CD4-positive, alpha-beta memory T cell (primary cell): ENCODE results near the gene TMEM184C. TPM values are rescaled to one million over a fixed set of nuclear protein-coding genes. Genes with fewer than 3 reads are reported as not detected.

Source experiments
- CTCF ChIA-PET: fragments of 350-600 bp; sonication (Branson Sonifier 250); formaldehyde crosslinking; loops from one replicate; lab custom pipeline; 2021; ENCODE audit warnings: inconsistent platforms; ENCODE audit not compliant: partially characterized antibody; lab: Charles Lee
- POLR2A ChIA-PET: fragments of 350-600 bp; sonication (Branson Sonifier 250); formaldehyde crosslinking; loops from one replicate; lab custom pipeline; 2021; ENCODE audit not compliant: partially characterized antibody; lab: Charles Lee
- DNase-seq, 5 donors: peaks; one replicate each; pipeline versions ENCODE4 v3.0.0 to v3.0.0-alpha.2; 2020 to 2022; ENCODE audit warnings: mixed read lengths in 1 of 5
- H3K27ac ChIP-seq: one replicate; pipeline ENCODE4 v1.7.0; 2013; ENCODE audit warnings: low read depth, low read length
- H3K27me3 ChIP-seq: 2 replicates; pipeline ENCODE4 v1.7.0; 2013; ENCODE audit warnings: mild to moderate bottlenecking, low read length, moderate library complexity; ENCODE audit not compliant: insufficient read depth
- H3K36me3 ChIP-seq: 2 replicates; pipeline ENCODE4 v1.7.0; 2013; ENCODE audit warnings: mild to moderate bottlenecking, low read length, moderate library complexity; ENCODE audit not compliant: insufficient read depth
- H3K4me1 ChIP-seq: 2 replicates; pipeline ENCODE4 v1.7.0; 2013; ENCODE audit warnings: mild to moderate bottlenecking, low read length, moderate library complexity; ENCODE audit not compliant: insufficient read depth
- H3K4me3 ChIP-seq, 2 donors: one replicate each; pipeline ENCODE4 v1.7.0; 2013; ENCODE audit warnings: low read length in 2 of 2, mild to moderate bottlenecking in 1 of 2
- H3K9me3 ChIP-seq, 2 donors: one replicate each; pipeline ENCODE4 v1.7.0; 2013; ENCODE audit warnings: low read length in 2 of 2, control low read depth in 1 of 2; ENCODE audit not compliant: control insufficient read depth in 1 of 2
- H3K27ac Mint-ChIP-seq, 7 donors: one replicate each; pipeline ENCODE4 v1.8.0; 2020 to 2021; ENCODE audit warnings: mixed read lengths in 7 of 7, mild to moderate bottlenecking in 6 of 7, inconsistent platforms in 3 of 7, moderate library complexity in 3 of 7
- H3K27me3 Mint-ChIP-seq, 2 donors: one replicate each; pipeline ENCODE4 v1.8.0; 2020 to 2021; ENCODE audit warnings: mixed read lengths in 2 of 2
- H3K36me3 Mint-ChIP-seq, 2 donors: one replicate each; pipeline ENCODE4 v1.8.0; 2020 to 2021; ENCODE audit warnings: mixed read lengths in 2 of 2, inconsistent platforms in 1 of 2, mild to moderate bottlenecking in 1 of 2
- H3K4me1 Mint-ChIP-seq, 4 donors: one replicate each; pipeline ENCODE4 v1.8.0; 2020 to 2021; ENCODE audit warnings: mixed read lengths in 4 of 4, mild to moderate bottlenecking in 1 of 4
- H3K4me3 Mint-ChIP-seq, 8 donors: one replicate each; pipeline ENCODE4 v1.8.0; 2020 to 2021; ENCODE audit warnings: mixed read lengths in 8 of 8, mild to moderate bottlenecking in 7 of 8, moderate library complexity in 6 of 8, inconsistent platforms in 3 of 8
- H3K9me3 Mint-ChIP-seq, 8 donors: one replicate each; pipeline ENCODE4 v1.8.0; 2020 to 2021; ENCODE audit warnings: mixed read lengths in 8 of 8, mild to moderate bottlenecking in 5 of 8, inconsistent platforms in 3 of 8, moderate library complexity in 1 of 8
- intact Hi-C: fragments of 100-400 bp; cut with micrococcal nuclease; formaldehyde crosslinking; loops from one replicate; pipeline ENCODE4 v1.15.1; 2023
- polyA plus RNA-seq, 2 donors: library from polyadenylated mRNA; unstranded; fragments of 300-500 nt; fragmentation: Illumina TruSeq; gene quantifications; one replicate each; pipeline ENCODE4 v1.2.3, GENCODE V29; 2021
- total RNA-seq, 2 experiments: library from RNA; stranded (reverse); gene quantifications; one replicate each; pipeline ENCODE4 v1.2.3, GENCODE V29; 2021

The TMEM184C gene
- total and polyA plus RNA-seq, 4 experiments from 2014 or later: 13.7 to 31.5 (median 28.2) TPM

DNA sequence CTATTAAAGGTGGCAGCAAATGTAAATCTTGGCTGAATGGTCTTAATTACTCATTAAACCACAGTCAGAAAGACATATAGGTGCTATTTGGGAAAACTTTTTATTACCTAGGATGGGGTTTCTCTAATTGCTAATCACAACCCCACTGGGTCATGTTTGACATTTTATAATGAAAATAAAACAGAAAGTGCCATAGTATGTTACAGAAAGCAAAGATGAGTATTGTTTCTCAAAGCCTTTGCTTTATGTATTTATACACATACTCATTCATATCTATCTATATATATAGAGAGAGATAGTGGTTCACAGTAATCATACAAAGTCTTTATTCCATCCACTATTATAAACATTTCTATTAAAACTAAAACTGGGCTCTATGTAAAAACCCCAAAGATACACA lies 18.2 kb downstream of the TMEM184C start:
- peaks cover 0 to 3% (median 0%) of the 10 kb centered on the region in 8 donors for H3K9me3 Mint-ChIP-seq
- intact Hi-C loops: no loop called here
- no peak overlapping the region for H3K4me3 Mint-ChIP-seq
- H3K36me3 ChIP-seq: peaks cover 21% of the 10 kb centered on the region
- CTCF ChIA-PET: no interaction called here
- no peak overlapping the region for H3K27ac ChIP-seq
- no peaks in the 10 kb centered on the region for H3K27me3 ChIP-seq
- H3K36me3 Mint-ChIP-seq: peaks cover 51 to 68% of the 10 kb centered on the region in 2 donors
- no peak for DNase-seq
- H3K4me3 ChIP-seq: no peak overlapping the region
- H3K27ac Mint-ChIP-seq: no peak overlapping the region
- POLR2A ChIA-PET: no interaction called here
- no peaks in the 10 kb centered on the region for H3K27me3 Mint-ChIP-seq
- no peaks in the 10 kb centered on the region for H3K4me1 ChIP-seq
- H3K9me3 ChIP-seq: no peaks in the 10 kb centered on the region
- peaks cover 12 to 13% (median 13%) of the 10 kb centered on the region in 4 donors for H3K4me1 Mint-ChIP-seq

DNA sequence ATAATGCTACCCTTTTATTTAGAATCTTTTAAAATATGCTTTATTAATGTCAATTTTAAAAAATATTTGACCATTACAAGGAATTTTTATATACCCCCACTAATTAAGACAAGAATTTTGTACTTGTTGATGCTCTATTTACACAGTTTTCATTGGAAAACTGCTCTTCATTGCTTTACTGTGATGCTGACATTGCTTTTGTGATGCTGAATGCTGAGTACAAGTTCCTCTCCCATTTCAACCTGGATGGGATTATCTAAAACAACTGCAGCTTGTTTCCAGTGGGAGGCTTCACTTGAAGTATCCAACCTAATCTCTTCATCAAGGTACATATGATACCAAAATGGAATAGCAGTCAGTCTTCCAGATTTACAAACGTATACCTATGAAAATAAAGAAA lies 21.2 kb downstream of the TMEM184C start:
- Histone ChIP-seq H3K4me3 (no peak overlapping the region), H3K9me3 (no peaks in the 10 kb centered on the region), H3K27me3 (no peaks in the 10 kb centered on the region), H3K27ac (no peak overlapping the region), H3K36me3 (peaks cover 16% of the 10 kb centered on the region), H3K4me1 (no peaks in the 10 kb centered on the region)
- Mint-ChIP-seq H3K27me3 (no peaks in the 10 kb centered on the region), H3K36me3 (peaks cover 66 to 67% of the 10 kb centered on the region in 2 donors), H3K4me1 (peaks cover 13 to 21% (median 19%) of the 10 kb centered on the region in 4 donors), H3K9me3 (peaks cover 0 to 3% (median 0%) of the 10 kb centered on the region in 8 donors), H3K4me3 (no peak overlapping the region), H3K27ac (peak overlapping the region in 3 of 7 donors; percentile 18 to 73 (median 31))
- ChIA-PET CTCF (interaction anchor here (1.8 kb wide), 1 partner anchor 229 kb away, joined by 7 read pairs; no protein-coding TSS in a partner anchor), POLR2A (no interaction called here)
- DNase-seq: no peak
- intact Hi-C loops: no loop called here

DNA sequence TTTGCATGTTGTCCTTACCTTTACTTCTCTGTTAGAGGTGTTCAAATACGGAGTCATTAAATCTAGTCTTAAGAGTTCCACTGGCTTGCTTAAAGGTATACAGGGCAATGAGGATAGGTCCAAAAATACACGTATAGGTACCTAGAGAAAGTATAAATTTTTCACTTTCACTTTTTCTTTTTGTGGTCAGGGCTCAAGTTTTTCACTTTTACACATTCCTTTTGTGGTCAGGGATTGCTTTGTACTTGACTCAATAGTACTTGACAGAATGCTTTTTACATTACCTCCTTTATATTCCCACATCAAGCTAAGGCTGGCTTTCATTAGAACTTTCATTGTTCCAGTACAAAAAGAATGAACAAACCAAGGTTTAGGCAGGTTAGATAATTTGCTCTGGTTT lies 21.7 kb downstream of the TMEM184C start:
- Mint-ChIP-seq H3K27me3 (no peaks in the 10 kb centered on the region), H3K36me3 (peaks cover 62 to 63% of the 10 kb centered on the region in 2 donors), H3K4me1 (peaks cover 13 to 22% (median 20%) of the 10 kb centered on the region in 4 donors), H3K9me3 (peaks cover 0 to 3% (median 0%) of the 10 kb centered on the region in 8 donors), H3K27ac (peak overlapping the region in 5 of 7 donors; percentile 36 to 84 (median 69)), H3K4me3 (peak overlapping the region in 2 of 8 donors; percentile 27 to 49)
- Histone ChIP-seq H3K4me3 (no peak overlapping the region), H3K4me1 (no peaks in the 10 kb centered on the region), H3K27ac (no peak overlapping the region), H3K27me3 (no peaks in the 10 kb centered on the region), H3K9me3 (no peaks in the 10 kb centered on the region), H3K36me3 (peaks cover 16% of the 10 kb centered on the region)
- CTCF ChIA-PET: interaction anchor here (2.2 kb wide), 1 partner anchor 228 kb away, joined by 7 read pairs; no protein-coding TSS in a partner anchor
- intact Hi-C loops: no loop called here
- POLR2A ChIA-PET: no interaction called here
- DNase-seq: no peak

DNA sequence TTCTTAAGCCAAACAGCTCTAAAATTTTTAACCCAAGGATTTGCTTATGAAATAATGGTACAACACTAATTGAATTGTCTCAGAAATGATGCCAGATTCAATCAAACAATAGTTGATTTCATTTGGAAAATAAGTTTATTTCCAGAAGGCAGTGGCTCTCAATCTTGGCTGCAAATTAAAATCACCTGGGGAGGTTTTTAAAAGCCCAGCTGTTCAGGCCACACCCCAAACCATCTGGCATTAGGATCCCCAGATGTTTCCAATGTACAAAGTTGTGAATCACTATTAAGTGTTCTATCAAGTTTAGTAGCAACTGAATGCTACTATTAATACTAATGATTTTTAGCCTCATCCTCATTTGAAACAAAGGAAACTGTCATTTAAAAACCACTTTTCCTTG lies 22.2 kb downstream of the TMEM184C start:
- H3K4me1 Mint-ChIP-seq: peaks cover 13 to 22% (median 20%) of the 10 kb centered on the region in 4 donors
- H3K9me3 Mint-ChIP-seq: peaks cover 0 to 3% (median 0%) of the 10 kb centered on the region in 8 donors
- intact Hi-C loops: no loop called here
- ChIA-PET CTCF (interaction anchor here (2.2 kb wide), 1 partner anchor 227 kb away, joined by 7 read pairs; no protein-coding TSS in a partner anchor), POLR2A (no interaction called here)
- Histone ChIP-seq H3K4me3 (no peak overlapping the region), H3K27me3 (no peaks in the 10 kb centered on the region), H3K27ac (no peak overlapping the region), H3K36me3 (peaks cover 12% of the 10 kb centered on the region), H3K9me3 (no peaks in the 10 kb centered on the region), H3K4me1 (no peaks in the 10 kb centered on the region)
- H3K27me3 Mint-ChIP-seq: no peaks in the 10 kb centered on the region
- peak overlapping the region in 4 of 7 donors; percentile 36 to 71 (median 56) for H3K27ac Mint-ChIP-seq
- DNase-seq: no peak
- H3K4me3 Mint-ChIP-seq: peak overlapping the region in 1 of 8 donors; percentile 27
- peaks cover 58 to 59% of the 10 kb centered on the region in 2 donors for H3K36me3 Mint-ChIP-seq

DNA sequence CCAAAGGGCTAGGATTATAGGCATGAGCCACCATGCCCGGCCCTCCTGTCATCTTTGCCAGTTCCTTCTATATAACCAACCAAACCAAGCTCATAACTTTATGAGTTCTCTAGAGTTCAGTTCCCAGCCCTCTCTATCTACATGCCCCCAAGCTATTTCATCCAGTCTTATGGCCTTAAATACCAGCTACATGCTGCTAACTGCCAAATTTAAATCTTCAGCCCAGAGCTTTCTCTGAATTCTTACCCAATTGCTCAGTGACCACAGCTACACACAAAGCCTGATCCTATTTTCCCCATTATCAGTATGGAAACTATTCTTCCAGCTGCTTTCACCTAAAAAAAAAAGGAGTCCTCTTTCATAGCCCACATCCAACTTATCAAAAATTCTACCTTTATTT lies 23.1 kb downstream of the TMEM184C start:
- Histone ChIP-seq H3K4me3 (no peak overlapping the region), H3K4me1 (no peaks in the 10 kb centered on the region), H3K27ac (no peak overlapping the region), H3K36me3 (peaks cover 10% of the 10 kb centered on the region), H3K9me3 (no peaks in the 10 kb centered on the region), H3K27me3 (no peaks in the 10 kb centered on the region)
- Mint-ChIP-seq H3K4me1 (peaks cover 17 to 26% (median 23%) of the 10 kb centered on the region in 4 donors), H3K4me3 (peak overlapping the region in 1 of 8 donors; percentile 15), H3K36me3 (peaks cover 51 to 55% of the 10 kb centered on the region in 2 donors), H3K9me3 (peaks cover 0 to 3% (median 0%) of the 10 kb centered on the region in 8 donors), H3K27ac (peak overlapping the region in 6 of 7 donors; percentile 5 to 72 (median 48)), H3K27me3 (no peaks in the 10 kb centered on the region)
- intact Hi-C loops: no loop called here
- ChIA-PET CTCF (interaction anchor here (1.4 to 2.2 kb wide), 3 partner anchors 23 to 226 kb away, joined by 3 to 7 read pairs (median 4); partner anchors contain the start of genes PRMT9 and TMEM184C), POLR2A (interaction anchor here (1.7 kb wide), 1 partner anchor 23 kb away, joined by 6 read pairs; the partner anchor contains the start of gene TMEM184C)
- no peak for DNase-seq

DNA sequence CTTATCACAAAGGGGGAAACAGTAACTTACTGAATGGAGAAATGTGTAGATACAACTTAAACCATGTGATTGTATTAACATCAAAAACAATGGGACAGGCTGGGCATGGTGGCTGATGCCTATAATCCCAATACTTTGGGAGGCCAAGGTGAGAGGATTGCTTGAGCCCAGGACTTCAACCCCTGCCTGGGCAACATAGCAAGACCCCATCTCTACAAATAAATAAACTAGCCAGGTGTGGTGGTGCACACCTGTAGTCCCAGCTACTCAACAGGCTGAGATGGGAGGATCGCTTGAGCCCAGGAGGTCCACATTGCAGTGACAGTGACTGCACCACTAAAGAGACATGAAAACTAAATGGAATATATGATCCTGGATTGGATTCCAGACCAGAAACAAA lies 26.4 kb downstream of the TMEM184C start:
- Mint-ChIP-seq H3K4me3 (no peak overlapping the region), H3K9me3 (peaks cover 0 to 2% (median 0%) of the 10 kb centered on the region in 8 donors), H3K27me3 (no peaks in the 10 kb centered on the region), H3K36me3 (peaks cover 47 to 53% of the 10 kb centered on the region in 2 donors), H3K4me1 (peaks cover 36 to 51% (median 39%) of the 10 kb centered on the region in 4 donors), H3K27ac (peak overlapping the region in 1 of 7 donors; percentile 19)
- H3K36me3 ChIP-seq: no peaks in the 10 kb centered on the region
- H3K9me3 ChIP-seq: no peaks in the 10 kb centered on the region
- no peaks in the 10 kb centered on the region for H3K4me1 ChIP-seq
- no peak overlapping the region for H3K4me3 ChIP-seq
- intact Hi-C loops: no loop called here
- CTCF ChIA-PET: interaction anchor here (0.8 to 1.3 kb wide), 2 partner anchors 14 to 27 kb away, joined by 3 read pairs; no protein-coding TSS in a partner anchor
- H3K27me3 ChIP-seq: no peaks in the 10 kb centered on the region
- POLR2A ChIA-PET: interaction anchor here (0.7 kb wide), 1 partner anchor 40 kb away, joined by 3 read pairs; the partner anchor contains the start of gene PRMT9
- no peak for DNase-seq
- no peak overlapping the region for H3K27ac ChIP-seq

DNA sequence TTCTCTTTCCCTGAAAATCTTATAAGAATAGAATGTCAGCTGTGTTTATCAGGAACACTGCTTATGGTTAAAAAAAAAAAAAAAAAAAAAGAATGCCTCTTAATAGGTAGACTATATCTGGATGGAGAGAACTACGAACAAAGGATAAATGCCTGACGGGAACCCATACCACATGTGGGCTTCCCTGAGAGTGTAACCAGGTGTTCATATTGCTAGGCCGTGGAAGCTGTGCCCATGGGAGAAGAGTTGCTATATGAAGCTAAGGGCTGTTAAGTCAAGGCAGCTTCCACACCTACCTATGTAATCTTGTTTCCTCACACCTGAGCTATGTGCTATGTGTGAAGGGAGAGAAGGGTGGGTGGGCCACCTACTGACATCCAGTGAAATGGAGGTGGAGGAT lies 27.3 kb downstream of the TMEM184C start:
- CTCF ChIA-PET: interaction anchor here (1.1 to 1.4 kb wide), 3 partner anchors 13 to 221 kb away, joined by 3 to 4 read pairs (median 3); no protein-coding TSS in a partner anchor
- H3K4me1 ChIP-seq: no peaks in the 10 kb centered on the region
- H3K27ac Mint-ChIP-seq: peak overlapping the region in 1 of 7 donors; percentile 77
- intact Hi-C loops: no loop called here
- no peaks in the 10 kb centered on the region for H3K9me3 ChIP-seq
- H3K4me3 Mint-ChIP-seq: no peak overlapping the region
- DNase-seq: no peak
- H3K4me1 Mint-ChIP-seq: peaks cover 31 to 50% (median 37%) of the 10 kb centered on the region in 4 donors
- no peak overlapping the region for H3K27ac ChIP-seq
- peaks cover 0 to 2% (median 0%) of the 10 kb centered on the region in 8 donors for H3K9me3 Mint-ChIP-seq
- no peaks in the 10 kb centered on the region for H3K27me3 ChIP-seq
- no peaks in the 10 kb centered on the region for H3K36me3 ChIP-seq
- POLR2A ChIA-PET: interaction anchor here (0.7 to 1.6 kb wide), 2 partner anchors 27 to 39 kb away, joined by 3 read pairs; partner anchors contain the start of genes PRMT9 and TMEM184C
- H3K36me3 Mint-ChIP-seq: peaks cover 54 to 60% of the 10 kb centered on the region in 2 donors
- no peak overlapping the region for H3K4me3 ChIP-seq
- H3K27me3 Mint-ChIP-seq: no peaks in the 10 kb centered on the region
